ENCODE results near the gene EEFSEC.

EEFSEC gene

GRCh38 chr3:128153156-128154041, at the start of gene EEFSEC:
EEFSEC (plus strand) TSS chr3:128153481; CDS start chr3:128153508, 27 bp downstream.
- peak; percentile 49 for DNase-seq (ENCODE audit: low read depth)

GRCh38 chr3:128107834-128108233, 45.4 kb upstream of the EEFSEC start:
- DNase-seq (ENCODE audit: low read depth): no peak
- no peak overlapping the region for H3K4me3 ChIP-seq (ENCODE audit: low read depth, low read length)

More at GRCh38 chr3:128153156-128154041, at the start of gene EEFSEC:
- H3K4me3 ChIP-seq (ENCODE audit: low read depth, low read length): peak within 1 kb of the TSS; percentile 72

- DNase-seq (ENCODE audit: low read depth): no peak
Measured at GRCh38 chr3:128111147-128111546, 42.1 kb upstream of the EEFSEC start.

GRCh38 chr3:128112357-128112968, 40.8 kb upstream of the EEFSEC start:
- no peak overlapping the region for H3K4me3 ChIP-seq (ENCODE audit: low read depth, low read length)
- peak; percentile 78 for DNase-seq (ENCODE audit: low read depth)

More at GRCh38 chr3:128111147-128111546, 42.1 kb upstream of the EEFSEC start:
- H3K4me3 ChIP-seq (ENCODE audit: low read depth, low read length): no peak overlapping the region

GRCh38 chr3:128113817-128114794, 39.2 kb upstream of the EEFSEC start:
- no peak overlapping the region for H3K4me3 ChIP-seq (ENCODE audit: low read depth, low read length)
- DNase-seq (ENCODE audit: low read depth): no peak

- H3K4me3 ChIP-seq (ENCODE audit: low read depth, low read length): no peak overlapping the region
Measured at GRCh38 chr3:128122013-128122412, 31.3 kb upstream of the EEFSEC start.

GRCh38 chr3:128123156-128123537, 30.1 kb upstream of the EEFSEC start:
- DNase-seq (ENCODE audit: low read depth): no peak
- H3K4me3 ChIP-seq (ENCODE audit: low read depth, low read length): peak overlapping the region; percentile 78

More at GRCh38 chr3:128122013-128122412, 31.3 kb upstream of the EEFSEC start:
- DNase-seq (ENCODE audit: low read depth): no peak

- DNase-seq (ENCODE audit: low read depth): peak; percentile 90
- peak within 1 kb of the TSS; percentile 78 for H3K4me3 ChIP-seq (ENCODE audit: low read depth, low read length)
Measured at GRCh38 chr3:128123538-128124368, 29.5 kb upstream of the EEFSEC start, which contains the start of gene RUVBL1. RUVBL1 (minus strand) TSS chr3:128123812; CDS start chr3:128123724, 88 bp downstream.

- H3K4me3 ChIP-seq (ENCODE audit: low read depth, low read length): no peak overlapping the region
- DNase-seq (ENCODE audit: low read depth): no peak
Measured at GRCh38 chr3:128127236-128127635, 26.0 kb upstream of the EEFSEC start.

- no peak overlapping the region for H3K4me3 ChIP-seq (ENCODE audit: low read depth, low read length)
- no peak for DNase-seq (ENCODE audit: low read depth)
Measured at GRCh38 chr3:128128251-128128650, 25.0 kb upstream of the EEFSEC start.

GRCh38 chr3:128131897-128132646, 21.2 kb upstream of the EEFSEC start:
- DNase-seq (ENCODE audit: low read depth): no peak
- no peak overlapping the region for H3K4me3 ChIP-seq (ENCODE audit: low read depth, low read length)

GRCh38 chr3:128133273-128133883, 19.9 kb upstream of the EEFSEC start:
- peak; percentile 17 for DNase-seq (ENCODE audit: low read depth)
- H3K4me3 ChIP-seq (ENCODE audit: low read depth, low read length): no peak overlapping the region

- no peak overlapping the region for H3K4me3 ChIP-seq (ENCODE audit: low read depth, low read length)
- DNase-seq (ENCODE audit: low read depth): no peak
Measured at GRCh38 chr3:128143496-128143895, 9.8 kb upstream of the EEFSEC start.

GRCh38 chr3:128144512-128145187, 8.6 kb upstream of the EEFSEC start:
- no peak overlapping the region for H3K4me3 ChIP-seq (ENCODE audit: low read depth, low read length)
- no peak for DNase-seq (ENCODE audit: low read depth)

- H3K4me3 ChIP-seq (ENCODE audit: low read depth, low read length): no peak overlapping the region
- no peak for DNase-seq (ENCODE audit: low read depth)
Measured at GRCh38 chr3:128145279-128145678, 8.0 kb upstream of the EEFSEC start.

- no peak for DNase-seq (ENCODE audit: low read depth)
- H3K4me3 ChIP-seq (ENCODE audit: low read depth, low read length): no peak overlapping the region
Measured at GRCh38 chr3:128146201-128146600, 7.1 kb upstream of the EEFSEC start.

GRCh38 chr3:128149650-128150049, 3.6 kb upstream of the EEFSEC start:
- no peak overlapping the region for H3K4me3 ChIP-seq (ENCODE audit: low read depth, low read length)
- DNase-seq (ENCODE audit: low read depth): no peak

All from skeletal muscle cell (primary cell).